VCaP (cell line): ENCODE data around the gene AS3MT.

Experiments
- H3K27ac ChIP-seq: fragments of 450-650 bp; 2 replicates; pipeline ENCODE4 v1.5.1; 2017
- TF ChIP-seq, protein P1 (sequence below): fragments of 450-650 bp; conservative IDR thresholded peaks from 2 replicates; pipeline ENCODE4 v1.5.1; 2017; ENCODE audit warnings: mild to moderate bottlenecking, moderate library complexity

AS3MT gene

DNA sequence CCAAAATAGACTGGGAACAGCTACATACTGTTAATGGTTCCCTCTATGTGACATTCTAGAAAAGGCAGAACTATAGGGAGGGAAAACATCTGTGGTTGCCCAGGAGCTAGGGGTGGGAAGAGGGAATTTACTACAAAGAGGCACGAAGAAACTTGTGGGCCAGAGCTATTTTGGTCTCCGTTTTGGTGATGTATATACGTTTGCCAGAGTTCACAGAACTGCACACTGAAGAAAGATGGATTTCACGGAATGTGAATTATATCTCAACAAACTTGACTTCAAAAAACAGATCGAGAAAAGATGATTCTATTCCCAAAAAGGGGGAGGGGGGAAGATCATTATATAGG lies 386 bp upstream of the AS3MT start:
- H3K27ac ChIP-seq, result peak overlapping the region; percentile 64; the same call in 1 of the 2 replicates

DNA sequence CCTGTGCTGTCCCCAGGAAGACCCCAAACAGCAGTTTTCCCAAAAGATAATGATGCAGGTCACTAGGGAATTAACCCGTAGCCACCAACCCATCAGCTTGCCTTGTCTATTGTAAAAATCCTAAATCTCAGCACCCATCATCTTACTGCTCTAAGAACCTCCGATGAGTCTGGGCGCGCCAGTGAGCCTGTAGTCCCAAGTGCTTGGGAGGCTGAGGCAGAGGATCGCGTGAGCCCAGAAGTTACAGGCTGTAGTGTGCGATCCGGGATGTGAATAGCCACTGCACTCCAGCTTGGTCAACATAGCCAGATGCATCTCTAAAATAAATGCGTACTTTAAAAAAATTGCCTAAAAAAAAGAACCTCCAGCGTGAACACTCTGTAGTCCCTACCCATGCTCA lies 951 bp downstream of the AS3MT start:
- no peak overlapping the region for H3K27ac ChIP-seq
- TF ChIP-seq, protein P1, sequence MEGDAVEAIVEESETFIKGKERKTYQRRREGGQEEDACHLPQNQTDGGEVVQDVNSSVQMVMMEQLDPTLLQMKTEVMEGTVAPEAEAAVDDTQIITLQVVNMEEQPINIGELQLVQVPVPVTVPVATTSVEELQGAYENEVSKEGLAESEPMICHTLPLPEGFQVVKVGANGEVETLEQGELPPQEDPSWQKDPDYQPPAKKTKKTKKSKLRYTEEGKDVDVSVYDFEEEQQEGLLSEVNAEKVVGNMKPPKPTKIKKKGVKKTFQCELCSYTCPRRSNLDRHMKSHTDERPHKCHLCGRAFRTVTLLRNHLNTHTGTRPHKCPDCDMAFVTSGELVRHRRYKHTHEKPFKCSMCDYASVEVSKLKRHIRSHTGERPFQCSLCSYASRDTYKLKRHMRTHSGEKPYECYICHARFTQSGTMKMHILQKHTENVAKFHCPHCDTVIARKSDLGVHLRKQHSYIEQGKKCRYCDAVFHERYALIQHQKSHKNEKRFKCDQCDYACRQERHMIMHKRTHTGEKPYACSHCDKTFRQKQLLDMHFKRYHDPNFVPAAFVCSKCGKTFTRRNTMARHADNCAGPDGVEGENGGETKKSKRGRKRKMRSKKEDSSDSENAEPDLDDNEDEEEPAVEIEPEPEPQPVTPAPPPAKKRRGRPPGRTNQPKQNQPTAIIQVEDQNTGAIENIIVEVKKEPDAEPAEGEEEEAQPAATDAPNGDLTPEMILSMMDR, result no peak

More for the DNA sequence above, 386 bp upstream of the AS3MT start:
- TF ChIP-seq, protein P1, result no peak

DNA sequence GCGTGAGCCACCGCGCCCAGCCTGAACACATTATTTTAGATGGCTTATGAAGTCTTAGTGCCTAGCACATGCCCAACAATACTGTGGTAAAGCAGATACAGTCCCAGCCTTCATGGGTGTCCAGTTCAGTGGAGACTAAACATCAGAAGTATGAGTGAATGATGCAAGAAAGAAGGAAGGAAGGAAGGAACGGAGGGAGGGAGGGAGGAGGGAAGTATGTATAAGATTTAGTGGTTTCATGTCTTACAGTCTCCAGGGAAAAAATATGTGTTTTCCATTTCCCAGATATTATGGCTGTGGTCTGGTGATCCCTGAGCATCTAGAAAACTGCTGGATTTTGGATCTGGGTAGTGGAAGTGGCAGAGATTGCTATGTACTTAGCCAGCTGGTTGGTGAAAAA lies 2.9 kb downstream of the AS3MT start:
- no peak overlapping the region for H3K27ac ChIP-seq
- TF ChIP-seq, protein P1, result no peak

DNA sequence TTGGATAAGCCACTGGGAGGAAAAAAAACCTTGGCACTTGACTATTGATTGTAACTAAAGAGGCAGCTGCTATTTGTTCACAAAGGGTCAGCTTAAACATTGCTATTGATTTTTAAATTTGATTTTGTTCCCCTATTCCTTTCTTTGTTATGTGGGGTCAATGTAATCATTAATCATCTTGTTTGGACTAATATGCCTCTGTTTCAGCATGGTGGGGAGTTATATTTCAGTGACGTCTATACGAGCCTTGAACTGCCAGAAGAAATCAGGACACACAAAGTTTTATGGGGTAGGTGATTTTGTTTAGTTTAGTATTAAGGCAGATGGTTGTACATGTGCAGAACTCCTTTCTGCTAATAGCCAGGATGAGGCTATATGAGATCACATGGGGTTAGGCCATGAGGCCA lies 7.5 kb downstream of the AS3MT start:
- TF ChIP-seq, protein P1, result no peak
- no peak overlapping the region for H3K27ac ChIP-seq

DNA sequence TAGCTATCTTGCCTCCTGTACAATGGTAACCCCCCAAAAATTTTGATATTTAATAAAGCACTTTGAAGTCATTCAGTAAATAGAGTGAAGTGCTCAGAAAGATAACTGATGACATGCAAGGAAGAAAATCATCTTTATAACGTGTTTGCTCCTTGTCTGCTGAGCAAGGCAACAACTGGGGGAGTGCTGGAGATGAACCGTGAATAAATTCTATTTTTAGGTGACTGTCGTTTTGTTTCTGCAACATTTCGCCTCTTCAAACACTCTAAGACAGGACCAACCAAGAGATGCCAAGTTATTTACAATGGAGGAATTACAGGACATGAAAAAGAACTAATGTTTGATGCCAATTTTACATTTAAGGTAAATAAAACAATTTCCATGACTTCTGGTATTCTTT lies 9.4 kb downstream of the AS3MT start:
- no peak overlapping the region for H3K27ac ChIP-seq
- TF ChIP-seq, protein P1, result no peak

DNA sequence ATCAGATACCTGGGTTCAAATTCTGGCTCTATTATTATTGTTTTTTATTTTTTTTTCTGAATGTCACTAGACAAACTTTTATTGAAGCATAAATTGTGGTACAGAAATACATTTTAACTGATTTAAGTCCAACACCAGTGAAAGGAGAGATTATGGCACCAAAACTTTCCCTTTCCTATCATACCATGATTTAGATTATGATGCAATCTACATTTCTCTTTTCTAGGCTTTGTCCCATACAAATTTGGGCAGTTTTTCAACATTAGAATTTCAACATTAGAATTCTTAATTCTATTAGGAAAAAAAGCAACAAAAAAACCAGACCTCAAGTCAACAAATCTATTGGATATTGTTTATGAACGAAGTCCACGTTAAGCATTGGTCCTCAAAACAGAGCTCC lies 11.0 kb downstream of the AS3MT start:
- no peak overlapping the region for H3K27ac ChIP-seq
- TF ChIP-seq, protein P1, result no peak

DNA sequence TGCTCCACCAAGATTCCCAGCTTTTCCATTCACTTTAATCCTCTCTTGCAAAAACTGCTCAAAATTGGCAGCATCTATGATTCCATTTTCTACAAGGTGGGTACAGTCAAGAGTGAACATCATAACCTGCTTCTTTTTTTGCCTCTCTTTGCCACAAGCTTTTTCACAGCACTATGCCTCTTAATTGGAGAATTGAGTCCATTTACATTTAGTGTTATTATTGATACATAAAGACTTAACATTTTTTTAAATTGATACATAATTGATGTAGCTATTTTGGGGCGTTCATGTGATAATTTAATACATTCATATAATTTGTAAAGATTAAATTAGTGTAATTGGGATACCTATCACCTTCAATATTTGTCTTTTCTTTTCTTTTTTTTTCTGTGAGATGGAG lies 18.8 kb downstream of the AS3MT start:
- H3K27ac ChIP-seq, result no peak overlapping the region
- TF ChIP-seq, protein P1, result no peak
